Calu3 (cell line): Measurements from ENCODE around the gene ZNF334. TPM values are rescaled to one million over a fixed set of nuclear protein-coding genes. Genes with fewer than 3 reads are reported as not detected.

Experiments
- BruUV-seq: library from RNA; stranded (reverse); fragments of 400-500 nt; replicated peaks from 2 replicates; lab custom pipeline; 2021; lab: Mats Ljungman, UMichigan
- CTCF ChIA-PET: fragments of 300-600 bp; sonication (Branson Sonifier 250); formaldehyde crosslinking; loops from one replicate; lab custom pipeline; 2022; ENCODE audit warnings: antibody characterized with exemption; lab: Charles Lee
- DNase-seq: peaks from one replicate; pipeline ENCODE4 v3.0.0; 2022
- H3K27ac Mint-ChIP-seq: one replicate; pipeline ENCODE4 v1.8.0; 2022; ENCODE audit warnings: mixed read lengths; ENCODE audit not compliant: unreplicated experiment
- H3K27me3 Mint-ChIP-seq: one replicate; pipeline ENCODE4 v1.8.0; 2022; ENCODE audit warnings: mixed read lengths; ENCODE audit not compliant: unreplicated experiment
- H3K36me3 Mint-ChIP-seq: one replicate; pipeline ENCODE4 v1.8.0; 2022; ENCODE audit warnings: mild to moderate bottlenecking, moderate library complexity, mixed read lengths; ENCODE audit not compliant: insufficient read depth, unreplicated experiment
- H3K4me1 Mint-ChIP-seq: one replicate; pipeline ENCODE4 v1.8.0; 2022; ENCODE audit warnings: mild to moderate bottlenecking, low read depth, mixed read lengths; ENCODE audit not compliant: unreplicated experiment
- H3K4me3 Mint-ChIP-seq: one replicate; pipeline ENCODE4 v1.8.0; 2022; ENCODE audit warnings: mild to moderate bottlenecking, low read depth, moderate library complexity, mixed read lengths; ENCODE audit not compliant: unreplicated experiment
- H3K9me3 Mint-ChIP-seq: one replicate; pipeline ENCODE4 v1.8.0; 2022; ENCODE audit warnings: low read depth, mixed read lengths; ENCODE audit not compliant: unreplicated experiment
- CTCF ChIP-seq: fragments of 200-600 bp; IDR thresholded peaks from one replicate; pipeline ENCODE4 v1.8.0; 2022; ENCODE audit warnings: antibody characterized with exemption; ENCODE audit not compliant: unreplicated experiment
- intact Hi-C: fragments of 100-400 bp; cut with micrococcal nuclease; formaldehyde crosslinking; loops from one replicate; pipeline ENCODE4 v1.10.0; 2022; ENCODE audit not compliant: unreplicated experiment
- total RNA-seq: library from RNA; stranded (reverse); gene quantifications from 2 replicates; pipeline ENCODE4 v1.2.3, GENCODE V29; 2022

ZNF334 gene
- total RNA-seq, 1 experiment from 2014 or later = not detected

GRCh38 chr20:46555370-46555956, 42.1 kb upstream of the ZNF334 start:
- H3K4me3 Mint-ChIP-seq = no peak overlapping the region
- no peaks in the 10 kb centered on the region for H3K36me3 Mint-ChIP-seq
- H3K4me1 Mint-ChIP-seq = peaks cover 6% of the 10 kb centered on the region
- BruUV-seq = no TSS peak
- DNase-seq = no peak
- CTCF ChIA-PET = interaction anchor here (0.6 kb wide), 2 partner anchors 30 to 83 kb away, joined by 3 read pairs; no protein-coding TSS in a partner anchor
- H3K27ac Mint-ChIP-seq = no peak overlapping the region
- no peaks in the 10 kb centered on the region for H3K9me3 Mint-ChIP-seq
- peaks cover 29% of the 10 kb centered on the region for H3K27me3 Mint-ChIP-seq
- intact Hi-C loops = loop anchor here (5.0 kb wide), 1 partner anchor 33 kb away; no protein-coding TSS in a partner anchor
- TF ChIP-seq CTCF = no peak

- TF ChIP-seq CTCF = no peak
- peaks cover 29% of the 10 kb centered on the region for H3K27me3 Mint-ChIP-seq
- intact Hi-C loops = loop anchor here (5.0 kb wide), 1 partner anchor 33 kb away; no protein-coding TSS in a partner anchor
- no peaks in the 10 kb centered on the region for H3K36me3 Mint-ChIP-seq
- H3K9me3 Mint-ChIP-seq = no peaks in the 10 kb centered on the region
- CTCF ChIA-PET = interaction anchor here (0.6 kb wide), 1 partner anchor 84 kb away, joined by 3 read pairs; no protein-coding TSS in a partner anchor
- BruUV-seq = no TSS peak
- peaks cover 6% of the 10 kb centered on the region for H3K4me1 Mint-ChIP-seq
- H3K4me3 Mint-ChIP-seq = no peak overlapping the region
- no peak overlapping the region for H3K27ac Mint-ChIP-seq
- DNase-seq = no peak
These were observed 41.5 kb upstream of the ZNF334 start for GRCh38 chr20:46554828-46555227.

GRCh38 chr20:46553926-46554325, 40.6 kb upstream of the ZNF334 start:
- Mint-ChIP-seq H3K27ac (no peak overlapping the region), H3K9me3 (no peaks in the 10 kb centered on the region), H3K4me1 (peaks cover 6% of the 10 kb centered on the region), H3K4me3 (no peak overlapping the region), H3K27me3 (peaks cover 29% of the 10 kb centered on the region), H3K36me3 (no peaks in the 10 kb centered on the region)
- no peak for TF ChIP-seq CTCF
- intact Hi-C loops = no loop called here
- CTCF ChIA-PET = interaction anchor here (0.6 kb wide), 1 partner anchor 36 kb away, joined by 3 read pairs; no protein-coding TSS in a partner anchor
- no TSS peak for BruUV-seq
- DNase-seq = no peak

- peaks cover 29% of the 10 kb centered on the region for H3K27me3 Mint-ChIP-seq
- H3K9me3 Mint-ChIP-seq = no peaks in the 10 kb centered on the region
- CTCF ChIA-PET = interaction anchor here (0.9 kb wide), 1 partner anchor 134 kb away, joined by 3 read pairs; no protein-coding TSS in a partner anchor
- no peaks in the 10 kb centered on the region for H3K36me3 Mint-ChIP-seq
- no peak for TF ChIP-seq CTCF
- DNase-seq = no peak
- intact Hi-C loops = no loop called here
- H3K4me3 Mint-ChIP-seq = no peak overlapping the region
- no peaks in the 10 kb centered on the region for H3K4me1 Mint-ChIP-seq
- BruUV-seq = no TSS peak
- H3K27ac Mint-ChIP-seq = no peak overlapping the region
These were observed 39.4 kb upstream of the ZNF334 start for GRCh38 chr20:46552460-46553420.
